Measurements from ENCODE around the gene BHLHA9.

- TF ChIP-seq CTCF (IDR thresholded peaks at IDR 0.05; ENCODE audit: borderline replicate concordance, extremely low read depth, low read length, poor library complexity, severe bottlenecking) (no peak), EZH2 (IDR thresholded peaks at IDR 0.05; ENCODE audit: borderline replicate concordance, low read depth, low read length, severe bottlenecking) (no peak)
Observed at GRCh38 chr17:1231456-1231855, 38.8 kb upstream of the BHLHA9 start.
